Activated T-cell treated with anti-CD3 and anti-CD28 coated beads, Interleukin-2, amount 50 U/mL, for 48 hours (primary cell): ENCODE results near the gene RDX.
"Not testable (repeated sequence)": the region's sequence is repeated elsewhere in the genome, so short reads cannot be mapped to it uniquely, and the experiment has no call there.

Experiments
- DNase-seq, 2 experiments: peaks; one replicate each; pipeline ENCODE4 v3.0.0-alpha.2; 2020

The RDX gene

DNA sequence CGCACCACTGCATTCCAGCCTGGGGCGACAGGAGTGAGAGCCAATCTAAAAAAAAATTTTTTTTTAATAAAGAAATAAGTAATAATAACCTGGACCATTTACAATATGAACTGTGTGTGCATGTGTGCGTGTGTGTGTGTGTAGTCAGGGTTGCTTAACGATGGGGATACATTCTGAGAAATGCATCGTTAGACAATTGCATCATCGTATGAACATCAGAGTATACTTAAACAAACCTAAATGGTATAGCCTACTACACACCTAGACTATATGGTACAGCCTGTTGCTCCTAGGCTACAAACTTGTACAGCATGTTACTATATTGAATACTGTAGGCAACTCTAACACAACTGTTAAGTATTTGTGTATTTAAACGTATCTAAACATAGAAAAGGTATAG is 26.4 kb downstream of the RDX start:
- no peak for DNase-seq

DNA sequence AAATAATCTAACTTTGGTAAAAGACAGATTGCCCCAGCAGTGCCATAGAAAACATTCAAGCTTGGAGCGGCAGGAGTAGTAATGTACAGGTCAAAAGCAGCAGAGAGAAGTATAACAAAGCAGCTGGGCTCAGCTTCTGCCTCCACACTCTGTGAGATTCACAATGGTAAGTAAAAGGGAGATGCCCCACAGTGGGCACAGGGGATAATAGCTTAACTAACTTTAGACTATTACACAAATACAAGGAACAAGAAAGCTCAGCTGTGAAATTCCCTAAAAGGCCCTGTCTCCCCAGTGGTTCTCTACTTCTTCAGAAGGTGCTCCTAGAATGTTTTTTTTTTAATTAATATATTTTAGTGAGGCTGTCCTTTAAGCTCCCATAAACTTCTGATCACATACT is 28.0 kb downstream of the RDX start:
- DNase-seq: no peak

DNA sequence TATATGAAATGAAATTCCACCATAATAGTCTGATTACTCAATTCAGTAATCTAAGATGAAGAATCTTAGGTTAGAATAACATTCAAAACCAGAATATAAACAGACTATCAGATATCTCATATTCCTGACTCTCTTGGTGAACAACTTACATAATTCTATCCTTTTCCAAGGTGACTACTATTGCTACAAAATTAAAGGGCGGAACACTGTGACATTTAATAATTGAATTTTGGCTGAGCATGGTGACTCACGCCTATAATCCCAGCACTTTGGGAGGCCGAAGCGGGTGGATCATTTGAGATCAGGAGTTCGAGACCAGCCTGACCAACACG is 34.4 kb downstream of the RDX start:
- no peak for DNase-seq

DNA sequence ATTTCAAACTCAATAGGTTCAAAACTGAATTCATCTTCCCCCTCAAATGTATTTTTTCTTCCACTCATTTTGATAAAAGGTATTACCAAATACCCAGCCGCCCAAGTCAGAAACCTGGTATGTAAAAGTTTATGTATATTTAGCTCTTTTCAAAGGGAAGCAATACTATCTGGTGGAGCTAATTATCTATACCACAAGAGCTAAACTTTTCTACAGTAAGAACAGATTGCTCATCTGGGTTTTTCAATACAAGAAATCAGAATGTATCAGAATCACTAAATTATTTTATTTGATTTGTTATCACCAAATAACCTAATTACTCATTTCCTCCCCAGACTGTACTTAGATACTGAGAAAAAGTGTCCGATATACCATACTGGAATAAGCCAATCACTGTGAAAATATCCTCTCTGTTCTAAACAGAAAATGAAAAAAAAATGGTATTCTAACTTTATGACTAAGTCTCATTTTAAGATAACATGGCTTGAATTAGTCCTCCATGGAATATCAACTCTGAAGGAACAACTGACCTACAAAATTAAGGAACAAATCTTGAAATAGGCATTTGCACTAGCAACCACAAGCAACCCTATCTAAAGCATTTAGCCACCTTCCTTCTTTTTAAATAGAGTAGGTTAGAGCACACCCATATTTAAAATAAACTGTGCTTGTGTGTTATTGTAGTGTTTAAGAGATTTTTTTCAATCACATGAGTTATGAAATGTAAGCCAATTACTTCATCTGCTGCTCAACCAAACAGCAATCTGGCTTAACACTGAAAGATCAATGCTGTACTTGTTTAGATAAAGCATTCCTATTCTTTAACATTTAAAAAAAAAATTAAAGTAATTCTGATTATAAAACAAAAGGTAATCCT is 35.0 kb downstream of the RDX start:
- no peak for DNase-seq

DNA sequence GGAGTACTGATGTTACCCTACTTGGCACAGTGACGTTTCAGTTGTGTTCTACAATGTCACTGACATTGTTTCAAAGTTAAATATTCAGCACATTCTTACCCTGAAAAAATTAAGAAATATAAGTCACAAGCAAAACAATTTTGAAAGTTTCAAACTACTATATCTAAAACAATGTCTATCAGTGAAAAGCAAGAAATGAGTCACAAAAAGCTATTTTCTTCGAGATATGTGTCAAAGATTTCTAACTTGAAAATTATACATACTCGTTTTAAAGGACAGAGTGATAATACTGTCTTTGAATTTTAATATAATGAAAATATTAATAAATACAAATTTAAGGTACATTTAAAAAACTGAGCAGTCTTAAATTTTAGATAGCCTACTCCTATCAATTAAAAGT is 42.9 kb downstream of the RDX start:
- DNase-seq: no peak

DNA sequence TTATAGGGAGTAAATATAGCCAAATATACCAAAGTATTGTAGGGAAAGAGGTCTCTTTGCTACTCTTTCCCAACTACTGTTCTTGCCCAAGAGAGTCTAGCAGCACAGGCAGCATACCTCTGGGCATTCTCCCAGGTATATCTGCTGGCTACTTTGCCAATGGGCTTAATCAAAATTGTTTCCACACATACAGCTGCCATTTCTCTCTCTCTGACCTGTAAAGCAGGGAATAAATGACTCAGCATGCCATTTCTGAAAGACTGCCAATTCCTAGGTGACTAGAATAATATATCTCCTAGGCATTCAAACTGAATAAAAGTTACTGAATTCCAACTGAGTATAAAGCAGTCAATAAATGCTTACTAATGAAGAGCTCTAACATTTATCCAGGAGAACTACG is 44.6 kb downstream of the RDX start:
- DNase-seq: no peak

DNA sequence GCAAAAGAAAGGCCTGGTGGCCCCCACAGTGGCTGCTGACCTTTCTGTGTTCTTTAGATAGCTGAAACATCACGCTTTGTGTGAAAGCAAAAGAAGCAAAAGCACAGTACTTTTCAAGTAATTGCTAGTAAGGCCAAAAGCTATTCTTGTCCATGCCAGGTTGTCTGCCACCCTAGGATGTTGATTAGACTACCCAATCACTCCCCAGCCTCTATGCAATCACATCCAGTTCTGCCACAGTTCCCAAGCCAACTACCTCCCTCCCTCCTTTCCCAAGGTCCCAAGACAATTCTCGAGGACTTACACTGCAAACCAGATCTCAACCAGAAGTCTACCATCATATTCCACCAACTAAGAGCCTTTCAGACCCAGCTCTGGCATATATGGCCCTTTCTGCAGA is 46.2 kb downstream of the RDX start:
- no peak for DNase-seq

DNA sequence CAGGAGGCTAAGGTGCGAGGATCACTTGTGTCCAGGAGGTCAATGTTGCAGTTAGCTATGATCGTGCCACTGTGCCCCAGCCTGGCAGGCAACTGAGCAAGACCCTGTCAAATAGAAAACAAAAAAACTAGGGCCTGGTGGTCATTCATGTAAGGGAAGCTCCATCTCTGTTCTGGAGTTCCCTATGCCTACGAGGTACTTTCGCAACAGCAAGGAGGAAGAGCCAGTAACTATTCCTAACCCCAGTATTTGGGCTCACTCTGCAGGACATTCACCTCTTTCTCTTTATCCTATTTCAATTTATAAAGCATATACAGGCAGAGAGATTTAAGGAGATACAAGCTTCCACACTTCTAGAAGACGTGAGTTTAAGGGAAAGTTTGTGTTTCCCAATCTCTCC is 46.6 kb downstream of the RDX start:
- no peak for DNase-seq

DNA sequence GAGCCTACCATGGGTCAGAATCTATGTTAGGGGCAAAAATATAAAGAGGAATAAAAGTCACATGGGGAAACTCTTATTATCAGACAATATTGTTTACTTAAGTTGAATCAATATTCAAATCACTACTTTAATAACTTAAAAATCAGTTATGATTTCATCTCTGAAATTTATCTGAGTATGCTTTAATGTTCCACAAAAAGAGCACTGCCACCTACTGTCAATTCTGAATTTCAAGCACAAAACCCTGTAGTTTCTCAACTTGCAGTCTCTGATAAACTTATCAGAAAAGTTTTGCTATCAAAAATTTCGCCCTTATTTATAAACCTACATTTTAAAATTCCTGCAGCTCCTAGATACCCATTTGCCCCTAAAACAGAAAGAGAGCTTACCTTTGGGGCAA is 47.3 kb downstream of the RDX start:
- no peak for DNase-seq

DNA sequence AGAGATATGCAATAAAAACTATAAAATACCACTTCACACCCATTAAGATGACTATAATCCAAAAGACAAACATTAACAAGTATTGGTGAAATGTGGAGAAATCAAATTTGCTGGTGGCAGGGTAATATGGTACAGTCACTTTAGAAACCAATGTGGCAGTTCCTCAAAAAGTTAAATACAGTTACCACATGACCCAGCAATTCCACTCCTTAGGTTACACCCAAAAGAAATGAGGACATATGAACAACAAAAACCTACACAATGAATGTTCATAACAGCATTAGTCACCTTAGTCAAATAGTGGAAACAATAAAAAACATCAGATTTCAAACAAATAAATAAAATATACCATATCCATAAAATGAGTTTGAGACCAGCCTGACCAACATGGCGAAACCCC is 52.6 kb downstream of the RDX start:
- DNase-seq: no peak

DNA sequence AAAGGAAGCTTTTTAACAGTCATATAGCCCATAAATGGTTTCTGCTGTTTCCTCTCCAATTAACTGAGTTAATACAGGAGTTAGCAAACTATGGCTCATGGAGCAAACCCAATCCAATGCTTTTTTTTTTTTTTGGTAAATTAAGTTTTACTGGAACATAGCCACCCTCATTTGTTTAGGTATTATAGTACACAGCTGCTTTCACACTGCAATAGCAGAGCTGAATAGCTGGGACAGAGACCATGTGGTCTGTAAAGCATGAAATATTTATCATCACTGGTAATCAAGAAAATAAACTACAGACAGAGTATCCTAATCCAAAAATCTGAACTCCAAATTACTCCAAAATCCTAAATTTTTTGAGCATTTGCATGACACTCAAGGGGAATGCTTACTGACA is 53.7 kb downstream of the RDX start:
- DNase-seq: no peak

DNA sequence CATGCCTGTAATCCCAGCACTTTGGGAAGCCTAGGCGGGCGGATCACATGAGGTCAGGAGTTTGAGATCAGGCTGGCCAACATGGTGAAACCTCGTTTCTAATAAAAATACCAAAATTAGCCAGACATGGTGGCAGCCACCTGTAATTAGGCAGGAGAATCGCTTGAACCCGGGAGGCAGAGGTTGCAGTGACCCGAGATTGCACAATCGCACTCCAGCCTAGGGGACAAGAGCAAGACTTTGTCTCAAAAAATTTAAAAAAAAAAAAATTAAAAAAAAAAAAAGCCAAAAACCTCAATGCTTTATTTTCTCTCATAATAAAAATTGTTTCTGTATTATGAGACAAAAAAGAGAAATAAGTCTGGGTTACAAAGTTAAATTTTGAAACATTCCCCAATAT is 54.2 kb downstream of the RDX start:
- DNase-seq: no peak

DNA sequence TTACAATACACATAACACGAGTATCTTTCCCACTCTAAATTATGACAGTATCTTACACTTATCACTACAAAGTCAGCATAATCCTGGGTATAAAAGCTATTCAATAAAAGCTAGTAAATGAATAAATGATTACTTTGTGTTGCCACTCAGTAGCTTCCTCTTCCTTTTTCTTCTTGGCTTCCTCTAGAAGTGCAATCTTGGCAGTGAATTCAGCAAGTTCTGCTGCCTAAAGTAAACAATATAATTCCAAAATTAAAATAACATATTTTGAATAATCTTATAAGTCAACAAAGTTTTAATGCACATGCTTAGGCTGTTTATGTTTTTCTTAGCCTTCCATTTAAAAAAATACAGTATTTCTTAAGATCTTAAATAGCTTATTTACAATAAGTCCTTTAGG is 60.4 kb downstream of the RDX start:
- DNase-seq: no peak

DNA sequence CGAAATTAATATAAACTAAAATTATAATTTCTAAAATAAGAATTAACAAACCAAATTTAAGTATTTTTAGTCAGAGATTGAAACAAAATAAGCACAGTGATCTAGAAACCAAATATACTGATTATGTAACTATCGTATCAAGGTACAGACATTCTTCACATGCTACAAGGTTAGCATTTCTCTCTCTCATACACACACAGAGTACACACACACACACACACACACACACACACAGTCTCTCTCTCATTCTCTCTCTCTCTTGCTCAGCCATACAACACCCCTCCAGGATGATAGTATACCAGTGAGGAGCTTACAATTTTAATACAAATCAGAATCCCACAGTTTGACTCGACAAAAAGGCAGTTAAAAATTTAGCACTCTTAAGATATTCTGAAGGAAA is 66.0 kb downstream of the RDX start:
- DNase-seq: no peak

DNA sequence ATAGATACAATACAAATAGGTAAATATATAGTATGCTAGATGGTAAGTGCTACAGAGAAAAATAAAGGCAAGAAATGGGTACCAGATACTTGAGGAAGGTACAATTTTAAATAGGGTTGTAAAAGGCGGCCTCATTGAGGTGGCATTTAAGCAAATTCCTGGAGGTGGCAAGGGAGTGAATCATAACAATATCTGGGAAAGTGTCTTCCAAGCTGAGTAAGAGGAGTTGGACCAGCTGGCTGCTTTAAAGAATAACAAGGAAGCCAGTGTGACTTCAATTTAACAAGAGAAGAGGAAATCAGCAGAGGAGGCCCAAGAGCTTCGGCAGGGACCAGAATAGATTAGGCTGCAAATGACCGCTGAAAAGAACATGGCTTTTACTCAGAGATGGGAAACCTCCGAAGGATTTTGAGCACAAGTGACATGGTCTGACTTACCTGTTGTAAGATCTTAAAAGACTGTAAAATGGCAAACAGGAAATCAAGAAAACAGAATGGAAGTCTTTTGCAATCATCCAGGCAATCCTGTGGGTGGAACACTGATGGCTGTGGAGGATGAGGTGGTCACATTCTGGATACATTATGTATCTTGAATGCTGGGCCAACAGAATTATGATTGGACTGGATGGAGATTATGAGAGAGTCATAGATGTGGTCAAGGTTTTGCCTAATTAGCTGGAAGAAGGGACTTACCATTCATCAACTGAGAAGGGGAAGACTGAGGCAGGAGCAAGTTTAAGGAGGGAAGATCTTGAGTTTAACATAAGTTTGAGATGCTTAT is 77.2 kb downstream of the RDX start:
- DNase-seq: no peak

DNA sequence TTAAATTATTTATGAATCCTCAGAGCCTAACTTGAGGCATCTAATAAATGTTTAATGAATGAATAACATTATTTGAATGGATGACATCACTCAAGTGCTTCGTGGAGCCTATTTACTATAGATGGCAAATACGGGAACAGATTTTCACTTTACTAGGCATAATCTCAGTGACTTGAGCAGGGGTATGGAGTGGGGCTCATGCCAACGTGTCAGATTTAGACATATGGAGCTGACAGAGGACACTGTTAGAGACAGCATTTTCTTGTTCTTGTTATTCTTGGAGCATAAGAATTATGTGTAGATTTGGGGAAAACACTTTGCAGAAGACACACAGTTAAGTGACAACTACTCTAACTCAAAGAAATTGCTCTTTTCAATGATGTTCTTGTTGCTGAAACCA is 78.5 kb downstream of the RDX start:
- no peak for DNase-seq

DNA sequence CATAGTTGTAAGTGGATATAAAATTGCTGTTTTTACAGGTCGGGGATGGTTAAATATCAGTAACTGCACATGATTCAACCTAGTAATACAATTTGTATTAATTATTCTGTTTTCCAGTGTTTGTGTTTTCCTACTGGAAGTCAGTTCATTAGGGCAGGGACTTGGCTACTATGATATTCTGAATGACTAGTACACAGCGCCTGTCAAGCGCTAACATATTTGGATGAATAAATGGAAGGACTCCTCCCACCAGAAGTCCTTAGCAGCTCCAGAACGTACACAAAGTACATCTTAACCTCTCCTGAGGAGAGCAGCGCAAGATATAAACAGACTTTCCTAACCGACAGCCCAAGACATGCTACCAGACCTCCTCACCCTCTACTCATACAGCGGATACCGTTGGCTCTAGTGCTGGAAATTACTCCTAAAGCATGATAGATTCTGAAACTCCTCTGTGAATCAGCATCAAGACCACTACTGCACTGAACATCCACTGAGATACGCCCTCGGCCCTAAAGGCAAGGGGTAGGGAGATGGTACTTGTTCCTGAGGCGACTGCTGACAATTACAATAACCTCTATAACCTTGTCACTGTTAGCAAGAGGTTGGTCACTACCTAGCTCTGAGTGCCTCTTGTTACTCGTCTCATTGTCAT is 79.1 kb downstream of the RDX start:
- no peak for DNase-seq

DNA sequence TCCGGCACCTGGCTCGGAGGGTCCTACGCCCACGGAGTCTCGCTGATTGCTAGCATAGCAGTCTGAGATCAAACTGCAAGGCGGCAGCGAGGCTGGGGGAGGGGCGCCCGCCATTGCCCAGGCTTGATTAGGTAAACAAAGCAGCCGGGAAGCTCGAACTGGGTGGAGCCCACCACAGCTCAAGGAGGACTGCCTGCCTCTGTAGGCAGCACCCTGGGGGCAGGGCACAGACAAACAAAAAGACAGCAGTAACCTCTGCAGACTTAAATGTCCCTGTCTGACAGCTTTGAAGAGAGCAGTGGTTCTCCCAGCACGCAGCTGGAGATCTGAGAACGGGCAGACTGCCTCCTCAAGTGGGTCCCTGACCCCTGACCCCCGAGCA is 87.1 kb downstream of the RDX start:
- DNase-seq: not testable (repeated sequence)

DNA sequence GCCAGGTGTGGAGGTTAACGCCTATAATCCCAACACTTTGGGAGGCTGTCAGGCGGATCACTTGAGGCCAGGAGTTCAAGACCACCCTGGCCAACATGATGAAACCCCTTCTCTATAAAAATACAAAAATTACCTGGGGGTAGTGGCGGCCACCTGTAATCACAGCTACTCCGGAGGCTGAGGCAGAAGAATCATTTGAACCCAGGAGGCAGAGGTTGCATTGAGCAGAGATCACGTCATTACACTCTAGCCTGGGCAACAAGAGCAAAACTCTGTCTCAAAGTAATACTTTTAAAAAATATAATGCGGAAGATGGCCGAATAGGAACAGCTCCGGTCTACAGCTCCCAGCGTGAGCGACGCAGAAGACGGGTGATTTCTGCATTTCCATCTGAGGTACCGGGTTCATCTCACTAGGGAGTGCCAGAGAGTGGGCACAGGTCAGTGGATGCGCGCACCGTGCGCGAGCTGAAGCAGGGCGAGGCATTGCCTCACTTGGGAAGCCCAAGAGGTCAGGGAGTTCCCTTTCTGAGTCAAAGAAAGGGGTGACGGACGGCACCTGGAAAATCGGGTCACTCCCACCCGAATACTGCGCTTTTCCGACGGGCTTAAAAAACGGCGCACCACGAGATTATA is 87.6 kb downstream of the RDX start:
- not testable (repeated sequence) for DNase-seq

DNA sequence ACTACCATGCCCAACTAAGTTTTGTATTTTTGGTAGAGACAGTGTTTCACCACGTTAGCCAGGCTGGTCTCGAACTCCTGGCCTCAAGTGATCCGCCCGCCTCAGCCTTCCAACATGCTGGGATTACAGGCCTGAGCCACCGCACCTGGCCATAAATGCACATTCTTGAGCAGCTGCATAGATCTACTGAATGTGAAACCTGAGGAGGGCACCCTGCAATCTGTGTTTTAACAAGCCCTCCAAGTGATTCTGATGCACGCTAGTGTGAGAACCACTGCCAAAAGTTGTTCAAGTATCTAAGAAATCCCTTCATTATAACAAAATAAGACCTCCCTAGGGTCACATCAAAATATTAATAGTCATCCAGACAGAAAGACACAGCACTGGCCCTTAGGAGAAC is 89.3 kb downstream of the RDX start:
- no peak for DNase-seq

DNA sequence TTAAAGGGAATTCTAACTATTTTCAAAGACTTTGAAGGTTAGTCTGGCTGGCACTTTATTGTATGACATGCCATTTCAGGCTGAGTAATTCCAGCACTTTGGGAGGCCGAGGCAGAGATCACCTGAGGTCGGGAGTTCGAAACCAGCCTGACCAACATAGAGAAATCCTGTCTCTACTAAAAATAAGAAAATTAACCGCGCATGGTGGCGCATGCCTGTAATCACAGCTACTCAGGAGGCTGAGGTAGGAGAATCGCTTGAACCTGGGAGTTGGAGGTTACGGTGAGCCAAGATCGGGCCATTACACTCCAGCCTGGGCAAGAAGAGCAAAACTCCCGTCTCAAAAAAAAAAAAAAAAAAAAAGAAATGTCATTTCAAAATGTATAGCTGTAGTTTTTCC is 95.6 kb downstream of the RDX start:
- DNase-seq: peak in 1 of 2 experiments; percentile 12

DNA sequence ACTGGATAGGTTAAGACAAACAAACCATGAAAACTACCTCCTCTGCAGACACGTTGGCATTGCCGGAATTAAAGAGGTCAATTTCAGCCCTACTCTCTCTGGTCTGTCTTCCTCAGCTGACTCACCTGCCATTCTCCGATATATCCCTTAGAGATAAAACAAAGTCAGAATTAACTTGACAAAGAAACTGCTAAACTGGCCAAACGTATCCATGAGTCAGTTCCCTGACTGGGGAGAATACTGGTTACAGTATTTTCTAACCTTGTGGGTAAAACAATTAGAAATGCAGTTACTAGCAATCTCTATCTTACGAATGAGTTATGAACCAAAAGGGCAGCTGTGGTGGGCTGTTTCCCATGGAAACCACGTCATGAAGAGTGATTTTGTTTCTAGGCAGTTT is 96.2 kb downstream of the RDX start:
- DNase-seq: peak in 1 of 2 experiments; percentile 14

DNA sequence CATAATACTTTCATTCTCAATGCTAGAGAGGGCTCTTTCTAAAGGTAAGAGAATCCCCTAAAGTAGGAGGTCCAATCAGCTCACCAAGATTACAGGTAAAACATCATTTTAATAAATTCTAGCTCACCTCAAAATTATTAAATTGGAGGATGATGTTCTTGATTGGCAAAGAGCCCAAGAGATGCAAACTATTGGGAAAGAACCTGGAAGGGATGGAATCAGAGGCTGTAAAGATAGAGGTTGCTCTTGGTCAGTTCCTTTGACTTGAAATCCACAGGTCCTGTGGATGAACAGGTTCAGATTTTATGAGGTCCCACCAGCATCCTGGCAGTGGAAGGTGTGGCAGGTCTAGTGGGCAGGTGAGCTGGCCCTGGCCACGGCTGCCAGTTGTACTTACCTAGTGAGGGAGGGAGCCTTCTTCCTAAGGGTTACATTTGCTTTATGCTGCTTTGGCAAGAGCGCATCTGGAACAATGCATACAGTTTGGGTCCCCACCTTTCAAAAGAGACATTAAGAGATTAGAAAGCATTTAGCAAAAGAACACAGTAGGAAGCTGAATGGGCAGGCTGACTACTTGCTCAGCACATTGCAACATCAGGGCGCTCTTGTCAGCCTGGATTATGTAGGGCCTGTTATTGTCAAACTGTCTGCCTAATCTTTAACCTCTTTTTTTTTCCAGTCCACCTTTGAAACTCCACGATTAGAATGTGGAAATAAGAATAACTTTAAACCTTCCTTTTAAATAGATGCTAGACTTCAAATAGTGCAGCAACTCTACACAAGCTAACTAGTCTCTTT is 97.0 kb downstream of the RDX start:
- DNase-seq: peak; percentile 7 to 11
